Smooth muscle cell (in vitro differentiated cells): ENCODE results near the gene TNNC1. TPM values are rescaled to one million over a fixed set of nuclear protein-coding genes. Genes with fewer than 3 reads are reported as not detected.

Experiments used
- DNase-seq: peaks from one replicate; lab custom pipeline; 2025; ENCODE audit not compliant: unreplicated experiment; lab: John Stamatoyannopoulos, UW
- H2AFZ ChIP-seq: fragments of 200-600 bp; sonication (generic); 2 replicates; pipeline ENCODE4 v1.6.0; 2016; ENCODE audit warnings: antibody characterized with exemption, low read depth, mild to moderate bottlenecking
- H3F3A ChIP-seq: fragments of 200-600 bp; sonication (generic); 2 replicates; pipeline ENCODE4 v1.6.0; 2017; ENCODE audit warnings: antibody characterized with exemption, low read depth
- H3K27ac ChIP-seq: fragments of 200-600 bp; sonication (generic); 2 replicates; pipeline ENCODE4 v1.5.1; 2016; ENCODE audit warnings: low read depth, mild to moderate bottlenecking
- H3K27me3 ChIP-seq: fragments of 200-600 bp; sonication (generic); 2 replicates; pipeline ENCODE4 v1.6.1; 2016; ENCODE audit warnings: low read depth, mild to moderate bottlenecking
- H3K36me3 ChIP-seq: fragments of 200-600 bp; sonication (generic); 2 replicates; pipeline ENCODE4 v1.5.1; 2016; ENCODE audit warnings: low read depth
- H3K4me1 ChIP-seq: fragments of 200-600 bp; sonication (generic); 2 replicates; pipeline ENCODE4 v1.5.1; 2016; ENCODE audit warnings: low read depth
- H3K4me2 ChIP-seq: fragments of 200-600 bp; sonication (generic); 2 replicates; pipeline ENCODE4 v1.6.0; 2016; ENCODE audit warnings: mild to moderate bottlenecking
- H3K4me3 ChIP-seq: fragments of 200-600 bp; sonication (generic); 2 replicates; pipeline ENCODE4 v1.5.1; 2016; ENCODE audit warnings: mild to moderate bottlenecking
- H3K79me2 ChIP-seq: fragments of 200-600 bp; sonication (generic); 2 replicates; pipeline ENCODE4 v1.6.0; 2016; ENCODE audit warnings: low read depth, mild to moderate bottlenecking
- H3K9ac ChIP-seq: fragments of 200-600 bp; sonication (generic); 2 replicates; pipeline ENCODE4 v1.6.0; 2016; ENCODE audit warnings: low read depth
- H3K9me3 ChIP-seq: fragments of 200-600 bp; sonication (generic); replicated peaks from 2 replicates; pipeline ENCODE4 v1.5.1; 2016; ENCODE audit warnings: low read depth
- H4K20me1 ChIP-seq: fragments of 200-600 bp; sonication (generic); 2 replicates; pipeline ENCODE4 v1.6.0; 2016; ENCODE audit warnings: low read depth
- WGBS: methylation state at CpG from one replicate; pipeline ENCODE4 v1.1.7; 2016; ENCODE audit warnings: low lambda C conversion rate; 5-methylcytosine and 5-hydroxymethylcytosine counted together
- polyA plus RNA-seq: library from polyadenylated mRNA; unstranded; fragments of >200 nt; fragmentation: Nextera tagmentation; extraction: Ambion mirVana; gene quantifications from 2 replicates; pipeline ENCODE4 v1.2.1, GENCODE V29; 2016
- total RNA-seq: library from RNA; depleted of rRNA; stranded (reverse); fragments of >200 nt; gene quantifications from 2 replicates; pipeline ENCODE4 v1.2.3, GENCODE V29; 2014
- TF ChIP-seq, protein P1 (sequence below): fragments of 200-600 bp; sonication (generic); IDR thresholded peaks from 2 replicates; pipeline ENCODE4 v1.5.1; 2017; ENCODE audit warnings: borderline replicate concordance, mild to moderate bottlenecking, antibody characterized with exemption; ENCODE audit not compliant: insufficient read depth, poor library complexity, severe bottlenecking

Gene TNNC1
- total and polyA plus RNA-seq, 2 experiments from 2014 or later = 5.1 to 5.9 TPM

DNA sequence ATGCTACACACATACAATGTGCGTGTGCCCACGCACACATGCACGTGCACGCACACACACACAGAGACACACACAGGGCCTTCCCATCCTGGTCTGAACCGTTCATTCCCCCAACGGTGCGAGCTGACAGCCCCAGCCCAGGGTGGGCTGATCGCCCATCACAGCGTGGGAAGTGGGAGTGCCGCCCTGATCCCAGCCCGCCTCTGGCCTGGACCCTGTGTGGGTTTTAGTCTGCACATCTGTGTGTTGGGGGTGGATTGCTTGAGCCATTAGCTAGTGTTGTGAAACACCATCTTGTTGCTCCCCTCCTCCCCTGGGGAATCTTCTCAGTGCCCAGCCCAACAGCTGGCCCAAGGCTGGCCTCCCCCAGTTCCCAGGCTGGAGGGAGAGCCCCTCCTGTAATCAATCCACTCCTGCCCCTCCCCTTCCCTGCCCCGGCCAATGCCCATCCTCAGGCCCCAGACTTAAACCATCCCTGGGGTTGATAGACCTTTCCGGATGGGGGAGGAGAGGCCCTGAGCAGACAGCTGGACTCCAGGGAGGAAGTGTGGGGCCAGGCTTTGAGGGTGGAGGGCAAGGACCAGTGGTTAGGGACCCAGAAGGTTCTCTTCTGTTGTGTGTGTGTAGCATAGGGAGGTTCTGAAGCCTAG lies 17.2 kb downstream of the TNNC1 start:
- H4K20me1 ChIP-seq = no peaks in the 10 kb centered on the region
- no peak overlapping the region for H3K4me2 ChIP-seq
- H3K27ac ChIP-seq = no peak overlapping the region
- no peaks in the 10 kb centered on the region for H3K36me3 ChIP-seq
- H3K79me2 ChIP-seq = no peaks in the 10 kb centered on the region
- peak overlapping the region; percentile 52 for H2AFZ ChIP-seq
- WGBS = 70% methylated on average over 13 of the region's 13 CpGs
- no peak for DNase-seq
- TF ChIP-seq, protein P1, sequence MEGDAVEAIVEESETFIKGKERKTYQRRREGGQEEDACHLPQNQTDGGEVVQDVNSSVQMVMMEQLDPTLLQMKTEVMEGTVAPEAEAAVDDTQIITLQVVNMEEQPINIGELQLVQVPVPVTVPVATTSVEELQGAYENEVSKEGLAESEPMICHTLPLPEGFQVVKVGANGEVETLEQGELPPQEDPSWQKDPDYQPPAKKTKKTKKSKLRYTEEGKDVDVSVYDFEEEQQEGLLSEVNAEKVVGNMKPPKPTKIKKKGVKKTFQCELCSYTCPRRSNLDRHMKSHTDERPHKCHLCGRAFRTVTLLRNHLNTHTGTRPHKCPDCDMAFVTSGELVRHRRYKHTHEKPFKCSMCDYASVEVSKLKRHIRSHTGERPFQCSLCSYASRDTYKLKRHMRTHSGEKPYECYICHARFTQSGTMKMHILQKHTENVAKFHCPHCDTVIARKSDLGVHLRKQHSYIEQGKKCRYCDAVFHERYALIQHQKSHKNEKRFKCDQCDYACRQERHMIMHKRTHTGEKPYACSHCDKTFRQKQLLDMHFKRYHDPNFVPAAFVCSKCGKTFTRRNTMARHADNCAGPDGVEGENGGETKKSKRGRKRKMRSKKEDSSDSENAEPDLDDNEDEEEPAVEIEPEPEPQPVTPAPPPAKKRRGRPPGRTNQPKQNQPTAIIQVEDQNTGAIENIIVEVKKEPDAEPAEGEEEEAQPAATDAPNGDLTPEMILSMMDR = no peak
- H3K4me3 ChIP-seq = no peak overlapping the region
- no peaks in the 10 kb centered on the region for H3K9me3 ChIP-seq
- no peaks in the 10 kb centered on the region for H3K27me3 ChIP-seq
- H3K9ac ChIP-seq = no peak overlapping the region
- peaks cover 14% of the 10 kb centered on the region for H3K4me1 ChIP-seq
- H3F3A ChIP-seq = no peaks in the 10 kb centered on the region

DNA sequence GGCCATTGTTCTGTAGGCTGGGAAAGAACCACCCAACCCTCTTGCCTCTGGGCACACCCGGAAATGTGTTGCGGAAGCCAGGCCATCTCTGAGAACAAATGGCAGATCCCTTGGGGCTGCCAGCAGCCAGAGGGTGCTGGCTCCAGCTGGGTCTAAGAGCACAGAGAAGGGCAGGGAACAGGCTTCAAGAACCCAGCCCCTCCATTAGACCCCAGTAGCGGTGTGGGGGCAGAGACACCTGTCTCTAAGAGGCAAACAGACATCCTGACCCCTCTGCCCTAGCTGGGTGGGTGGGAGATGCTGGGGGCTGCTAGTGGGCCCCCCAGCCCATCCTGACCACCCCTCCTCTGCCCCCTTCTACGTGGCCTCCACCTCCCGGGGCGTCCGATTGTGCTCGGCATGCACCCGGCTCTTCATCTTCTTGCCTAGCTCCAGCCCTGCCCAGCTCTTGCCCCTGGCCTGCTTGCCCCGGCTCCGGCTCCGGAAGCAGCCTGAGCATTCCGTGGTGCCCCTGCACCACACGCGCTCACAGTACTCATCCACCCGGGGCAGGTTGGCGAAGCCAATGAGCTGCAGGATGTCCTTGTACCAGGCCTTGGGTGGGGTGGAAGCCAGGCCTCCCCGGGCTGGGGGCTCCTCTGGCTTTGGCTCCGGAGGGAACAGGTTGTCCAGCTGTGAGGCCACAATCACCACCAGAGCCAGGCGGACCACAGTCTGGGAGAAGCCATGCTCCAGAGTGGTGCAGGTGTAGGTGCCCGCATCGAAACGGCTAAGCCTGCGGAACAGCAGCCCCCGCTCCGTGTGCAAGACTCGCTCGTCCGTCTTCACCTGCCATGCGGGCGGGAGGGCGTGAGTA lies 18.4 kb downstream of the TNNC1 start:
- H3K4me3 ChIP-seq = no peak overlapping the region
- no peaks in the 10 kb centered on the region for H3K36me3 ChIP-seq
- no peak for DNase-seq

DNA sequence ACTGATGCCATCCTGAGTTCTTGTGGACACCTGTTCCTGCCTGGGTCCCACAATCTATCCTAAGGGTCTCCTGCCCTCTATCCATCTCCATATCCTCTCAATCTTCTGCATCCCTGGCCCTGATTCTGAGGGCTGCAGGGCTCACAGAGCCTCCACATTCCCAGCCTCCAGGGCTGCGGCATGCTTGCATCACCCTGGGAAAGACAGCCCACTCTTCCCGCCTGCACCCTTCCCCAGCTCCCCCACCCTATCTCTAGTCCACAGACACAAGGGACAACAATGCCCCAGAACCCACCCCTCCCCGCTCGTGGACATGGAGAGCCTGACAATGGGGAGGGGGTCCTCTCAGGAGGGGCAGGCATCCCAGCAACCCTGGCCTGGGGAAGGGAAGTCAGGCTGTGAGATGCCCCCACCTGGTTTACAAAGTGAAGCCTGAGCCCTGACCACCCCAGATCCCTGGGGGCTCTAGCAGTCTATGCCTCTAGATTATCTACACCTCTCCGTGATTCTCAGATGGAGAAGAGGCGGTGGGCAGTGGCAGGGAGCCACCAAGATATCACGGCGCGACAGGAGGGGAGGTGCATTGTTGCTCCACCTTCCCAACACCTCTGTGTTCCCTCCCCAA lies 19.2 kb downstream of the TNNC1 start:
- TF ChIP-seq, protein P1 = no peak

More for the DNA sequence above, 18.4 kb downstream of the TNNC1 start:
- no peaks in the 10 kb centered on the region for H3K9me3 ChIP-seq
- H3K27me3 ChIP-seq = no peaks in the 10 kb centered on the region
- no peak overlapping the region for H3K9ac ChIP-seq
- H4K20me1 ChIP-seq = no peaks in the 10 kb centered on the region
- 94% methylated on average over 26 of the region's 32 CpGs for WGBS
- H2AFZ ChIP-seq = no peak overlapping the region
- H3F3A ChIP-seq = no peaks in the 10 kb centered on the region
- H3K4me2 ChIP-seq = no peak overlapping the region
- H3K79me2 ChIP-seq = no peaks in the 10 kb centered on the region
- H3K27ac ChIP-seq = no peak overlapping the region
- peaks cover 14% of the 10 kb centered on the region for H3K4me1 ChIP-seq
- TF ChIP-seq, protein P1 = no peak

More for the DNA sequence above, 19.2 kb downstream of the TNNC1 start:
- H3K79me2 ChIP-seq = no peaks in the 10 kb centered on the region
- H3K27me3 ChIP-seq = no peaks in the 10 kb centered on the region
- WGBS = 83% methylated on average over 9 of the region's 9 CpGs
- peak overlapping the region; percentile 30 for H2AFZ ChIP-seq
- DNase-seq = no peak
- no peak overlapping the region for H3K9ac ChIP-seq
- no peak overlapping the region for H3K4me3 ChIP-seq
- peaks cover 14% of the 10 kb centered on the region for H3K4me1 ChIP-seq
- H3K9me3 ChIP-seq = no peaks in the 10 kb centered on the region
- no peaks in the 10 kb centered on the region for H3K36me3 ChIP-seq
- no peak overlapping the region for H3K27ac ChIP-seq
- no peaks in the 10 kb centered on the region for H4K20me1 ChIP-seq
- H3F3A ChIP-seq = no peaks in the 10 kb centered on the region
- H3K4me2 ChIP-seq = no peak overlapping the region
